Right ventricle myocardium inferior (tissue), 1 donor: ENCODE data around the gene SH2D7. TPM values are rescaled to one million over a fixed set of nuclear protein-coding genes. Genes with fewer than 3 reads are reported as not detected.

Source experiments
- ATAC-seq: fragments of 200-7000 bp; cut with Tn5 transposase; one replicate; pipeline ENCODE4 v1.9.1; 2020; ENCODE audit warnings: mild to moderate bottlenecking, moderate library complexity
- DNase-seq: peaks from one replicate; pipeline ENCODE4 v3.0.0; 2021; ENCODE audit errors: missing footprints
- intact Hi-C: fragments of 100-400 bp; cut with DNase I; formaldehyde crosslinking; loops from one replicate; pipeline ENCODE4 v1.11.0; 2022
- total RNA-seq: library from RNA; stranded (reverse); fragmentation: NEBNext Ultra II Directional; extraction: Animal tissue kit (Norgen Biotek cat#: 25700); gene quantifications from one replicate; pipeline ENCODE4 v1.2.1, GENCODE V29; 2021
- donor health status: DM: no; HTN: yes; CAD: no; lungs with severe emphysema.

The SH2D7 gene
- total RNA-seq, 1 donor from 2014 or later, result not detected

DNA sequence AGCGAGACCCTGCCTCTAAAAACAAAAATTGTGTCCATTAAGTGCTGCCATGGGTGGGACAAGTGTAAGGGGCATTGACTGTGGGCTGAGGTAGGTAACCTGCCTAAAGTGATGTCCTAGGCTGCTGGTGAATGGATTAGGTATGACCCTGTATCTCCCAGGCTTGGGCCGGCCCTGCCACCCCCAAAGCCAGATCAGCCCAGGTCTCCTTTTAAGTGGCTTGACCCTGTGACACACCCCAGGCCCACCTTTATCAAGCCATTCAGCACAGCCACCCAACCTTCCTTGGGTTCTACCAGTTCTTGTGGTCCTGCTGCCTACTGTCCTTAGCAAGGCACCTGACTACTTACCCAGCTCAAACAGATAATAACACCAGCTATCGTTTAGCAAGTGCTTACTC lies 20.2 kb downstream of the SH2D7 start:
- DNase-seq (no peak), ATAC-seq (no peak)
- intact Hi-C loops, result no loop called here

DNA sequence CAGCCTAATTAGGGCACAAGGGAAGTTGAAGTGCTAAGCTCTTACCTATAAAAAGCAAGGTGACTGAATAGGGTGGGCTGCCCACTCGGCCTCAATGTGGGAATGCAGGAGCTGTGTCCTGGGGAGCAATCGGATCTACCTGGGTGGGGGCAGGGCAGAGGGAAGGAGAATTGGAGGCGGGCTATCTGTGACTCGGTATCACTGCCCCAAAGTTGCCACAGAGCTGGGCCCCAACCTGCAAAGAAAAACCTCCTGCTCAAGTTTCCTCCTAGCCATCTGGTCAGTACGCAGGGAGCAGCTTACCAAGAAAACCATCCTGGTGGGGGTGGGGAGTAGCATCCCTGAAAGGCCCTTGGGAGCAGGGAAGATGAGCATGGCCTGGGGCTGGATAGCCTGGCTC lies 28.2 kb downstream of the SH2D7 start:
- ATAC-seq (no peak), DNase-seq (no peak)
- intact Hi-C loops, result no loop called here

DNA sequence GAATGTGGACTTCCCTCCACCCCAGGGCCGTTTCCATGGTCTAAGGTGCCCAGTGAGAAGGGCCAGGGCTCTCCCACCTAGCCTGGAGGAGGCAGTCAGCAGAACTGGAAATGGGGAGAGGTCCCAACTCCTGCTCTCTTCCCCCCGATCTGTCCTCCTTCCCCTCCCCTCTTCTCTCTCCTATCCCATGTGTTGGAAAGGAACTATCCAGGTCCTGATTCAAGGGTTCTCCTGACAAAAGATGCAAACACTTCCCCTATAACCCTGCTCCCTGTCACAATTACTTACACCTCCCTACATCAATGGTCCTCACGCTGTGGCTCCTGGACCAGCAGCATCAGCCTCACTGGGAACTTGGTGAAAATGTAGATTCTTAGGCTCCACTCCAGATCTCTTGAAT lies 32.9 kb downstream of the SH2D7 start:
- intact Hi-C loops, result no loop called here
- no peak for DNase-seq

DNA sequence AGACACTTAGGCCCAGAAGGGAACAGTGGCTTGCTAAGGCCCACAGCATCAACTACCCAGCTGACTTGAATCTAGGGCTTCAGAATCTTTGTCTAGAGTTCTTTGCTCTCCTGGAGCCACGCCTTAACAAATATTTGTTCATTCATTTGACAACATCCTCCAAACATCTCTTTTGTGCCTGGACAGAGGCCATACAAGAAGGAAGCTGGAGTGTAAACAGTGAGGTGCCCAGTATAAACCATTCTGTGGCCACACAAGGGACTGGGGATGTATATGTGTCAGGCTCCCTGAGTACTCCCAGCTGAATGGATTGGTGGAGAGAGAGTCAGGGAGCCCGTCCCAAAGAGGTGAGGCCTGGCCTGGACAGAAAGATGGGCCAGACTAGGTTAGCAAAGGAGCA lies 35.5 kb downstream of the SH2D7 start:
- no peak for DNase-seq
- intact Hi-C loops, result no loop called here
- ATAC-seq, result no peak

More for the DNA sequence above, 32.9 kb downstream of the SH2D7 start:
- ATAC-seq, result no peak

DNA sequence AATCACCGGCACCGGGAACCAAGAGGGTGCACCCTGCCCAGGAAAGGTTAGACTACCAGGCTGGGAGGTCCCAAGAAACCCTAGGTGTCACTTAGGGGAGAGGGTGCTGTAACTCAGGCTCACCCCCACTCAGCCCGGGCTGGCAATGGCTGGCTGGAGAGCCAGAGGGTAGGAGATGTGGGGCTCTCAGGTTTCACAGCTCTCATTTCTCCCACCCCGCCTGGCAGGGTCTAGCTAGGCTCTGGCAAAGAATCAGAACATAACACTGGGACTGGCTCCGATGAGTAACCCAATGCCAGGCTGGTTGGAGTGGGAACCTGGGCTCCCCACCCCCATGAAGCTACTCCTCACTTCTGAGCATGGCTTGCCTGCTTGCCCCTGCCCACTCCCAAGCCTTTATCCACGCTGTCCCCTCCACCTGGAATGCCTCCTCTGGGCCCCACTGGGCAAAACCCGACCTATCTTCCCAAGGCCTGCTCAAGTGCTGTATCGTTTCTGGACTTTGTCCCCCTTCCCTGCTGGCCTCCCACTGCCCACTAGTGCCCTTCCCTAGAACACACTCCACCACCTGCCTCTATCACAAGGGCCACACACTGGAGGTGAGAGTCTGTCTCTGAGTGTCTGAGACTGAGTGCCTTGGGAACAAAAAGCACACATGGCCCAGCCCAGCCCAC lies 36.9 kb downstream of the SH2D7 start:
- DNase-seq (no peak), ATAC-seq (no peak)
- intact Hi-C loops, result no loop called here

DNA sequence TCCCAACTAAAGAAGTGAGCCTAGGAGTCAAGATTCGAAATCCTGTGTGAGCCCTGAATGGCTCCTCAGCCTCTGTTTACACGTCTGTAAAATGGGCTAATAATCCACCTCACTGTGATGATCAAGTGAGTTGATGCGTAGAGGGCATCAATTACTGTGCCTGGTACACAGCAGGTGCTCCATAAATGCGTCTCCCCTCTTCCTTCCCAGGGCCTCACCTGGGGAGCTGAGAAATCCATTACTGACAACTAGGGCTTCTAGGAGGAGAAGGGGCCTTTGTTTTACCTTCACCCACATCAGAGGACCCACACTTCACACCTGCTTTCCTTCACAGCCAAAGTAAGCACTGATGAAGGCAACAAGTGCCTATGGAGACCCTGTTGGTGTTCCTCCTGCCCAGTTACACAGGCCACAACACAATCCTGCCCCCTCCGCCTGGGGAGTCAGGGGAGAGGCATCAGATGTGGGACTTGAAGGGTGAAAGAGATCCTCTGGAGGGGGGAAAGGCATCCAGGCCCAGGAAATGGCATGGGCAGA lies 37.5 kb downstream of the SH2D7 start:
- DNase-seq (no peak), ATAC-seq (no peak)
- intact Hi-C loops, result loop anchor here (2.0 to 5.0 kb wide), 3 partner anchors 19 to 112 kb away; partner anchors contain the start of gene IDH3A

DNA sequence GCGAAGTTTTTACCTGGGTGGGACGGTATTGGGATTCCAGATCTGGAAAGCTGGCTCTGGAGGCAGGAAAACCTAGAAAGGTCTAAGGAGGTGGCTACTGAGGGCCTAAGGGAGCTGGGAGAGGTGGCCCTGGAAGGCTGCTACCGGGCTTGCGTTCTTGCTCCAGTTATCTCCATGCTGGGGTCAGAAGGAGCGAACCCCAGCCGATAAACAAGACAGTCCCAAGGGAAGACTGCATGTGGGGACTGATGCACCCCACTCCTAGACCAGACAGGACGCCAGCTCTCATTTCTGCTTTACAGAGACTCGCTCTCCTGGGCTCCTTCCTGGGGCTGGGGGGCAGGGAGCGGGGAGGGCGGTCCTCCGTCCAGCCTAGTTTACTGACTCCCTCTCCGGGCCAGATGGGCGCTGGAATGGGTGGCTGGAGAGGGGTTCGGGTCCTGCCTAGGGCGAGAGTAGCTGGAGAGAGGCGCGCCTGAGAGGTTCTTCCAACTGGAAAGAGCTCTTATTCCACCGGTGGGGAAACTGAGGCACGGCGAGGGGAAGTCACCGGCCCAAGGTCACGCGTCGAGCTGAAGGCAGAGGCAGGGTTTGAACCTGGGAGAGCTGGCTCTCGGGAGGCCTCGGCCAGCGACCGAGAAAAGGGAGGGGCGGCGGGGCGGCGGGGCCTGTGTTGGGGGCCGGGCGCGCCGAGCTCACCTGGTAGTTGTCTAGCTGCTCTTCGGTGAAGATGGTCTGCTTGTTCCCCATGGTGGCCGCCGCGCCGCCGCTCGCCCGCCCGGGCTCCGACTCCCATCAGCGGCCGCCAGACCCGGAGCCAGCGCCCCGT lies 38.3 kb downstream of the SH2D7 start:
- ATAC-seq (no peak), DNase-seq (no peak)
- intact Hi-C loops, result loop anchor here (2.0 to 5.0 kb wide), 3 partner anchors 18 to 112 kb away; partner anchors contain the start of gene IDH3A

DNA sequence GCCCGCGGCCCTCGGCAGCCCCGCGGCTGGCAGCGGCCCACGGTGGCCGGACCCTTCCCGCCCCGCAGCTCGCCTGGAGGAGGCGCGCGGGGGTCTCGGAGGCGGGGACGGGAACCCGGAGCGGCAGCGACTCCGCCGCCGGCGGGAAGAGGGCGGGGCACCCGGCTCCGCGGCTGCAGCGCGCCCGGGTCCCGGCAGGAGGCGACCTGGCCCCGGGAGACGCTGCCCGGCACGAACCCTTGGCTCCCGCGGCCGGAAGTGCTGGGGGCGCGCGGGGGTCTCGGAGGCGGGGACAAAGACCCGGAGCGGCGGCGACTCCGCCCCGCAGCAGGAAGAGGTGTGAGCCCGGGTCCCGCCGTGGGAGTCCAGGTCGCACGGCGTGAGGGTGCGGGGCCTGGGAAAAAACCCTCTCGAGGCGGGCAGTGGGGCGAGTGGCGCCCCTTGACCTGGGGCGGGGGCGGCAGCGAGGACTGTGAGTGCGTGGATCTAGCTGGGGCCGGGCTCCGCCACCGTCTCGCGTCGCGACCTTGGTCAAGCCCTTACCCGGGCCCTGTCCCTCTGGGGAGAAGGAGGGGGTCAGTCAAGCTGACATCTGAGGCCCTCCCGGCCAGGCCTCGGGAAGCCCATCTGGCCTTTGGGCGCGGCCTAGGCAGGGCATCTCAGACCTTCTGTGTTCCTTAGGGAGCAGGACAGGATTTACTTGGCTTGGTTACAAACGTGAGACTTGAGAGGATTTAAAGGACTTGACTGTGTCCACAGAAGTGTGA lies 39.1 kb downstream of the SH2D7 start, which contains the start of gene CIB2:
Gene CIB2, minus strand, starts transcription at position 151 of the 767 bp plus-strand sequence. CDS start 230 bp downstream, outside the sequence.
- ATAC-seq, result peak; percentile 89
- intact Hi-C loops, result loop anchor here (2.0 to 5.0 kb wide), 3 partner anchors 17 to 111 kb away; partner anchors contain the start of gene IDH3A
- DNase-seq, result peak; percentile 86

DNA sequence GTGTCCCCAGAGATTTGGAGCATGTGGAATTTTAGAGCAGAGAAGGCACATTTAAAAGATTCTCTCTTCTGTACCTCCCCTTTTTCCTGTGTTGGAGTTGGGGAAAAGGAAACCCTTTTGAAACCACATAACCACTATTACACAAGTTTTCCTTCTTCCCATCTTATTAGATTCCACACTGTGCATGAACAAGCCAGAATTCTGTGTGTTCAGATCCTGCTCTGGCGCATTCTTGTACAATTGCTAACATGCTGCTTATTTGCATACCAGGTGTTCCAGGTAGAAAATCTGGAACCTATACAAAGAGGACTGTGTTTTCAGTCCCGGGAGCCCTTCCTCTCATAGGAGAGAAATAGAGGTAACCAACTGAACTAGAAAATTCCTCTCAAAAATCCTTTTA lies 41.4 kb downstream of the SH2D7 start:
- no peak for ATAC-seq
- intact Hi-C loops, result loop anchor here (5.0 kb wide), 2 partner anchors 44 to 108 kb away; no protein-coding TSS in a partner anchor

DNA sequence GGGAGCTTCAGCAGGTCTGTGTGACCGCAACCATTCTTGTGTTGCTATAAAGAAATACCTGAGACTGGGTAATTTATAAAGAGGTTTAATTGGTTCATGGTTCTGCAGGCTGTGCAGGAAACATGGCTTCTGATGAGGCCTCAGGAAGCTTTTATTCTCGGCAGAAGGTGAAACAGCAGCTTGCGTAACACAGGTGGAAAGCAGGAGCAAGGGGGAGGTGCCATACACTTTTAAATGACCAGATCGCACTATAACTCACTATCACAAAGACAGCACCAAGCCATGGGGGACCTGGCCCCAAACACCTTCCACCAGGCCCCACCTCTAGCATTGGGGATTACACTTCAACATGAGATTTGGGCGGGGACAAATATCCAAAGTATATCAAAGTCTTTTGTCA lies 47.2 kb downstream of the SH2D7 start:
- ATAC-seq (no peak), DNase-seq (no peak)
- intact Hi-C loops, result no loop called here

More for the DNA sequence above, 41.4 kb downstream of the SH2D7 start:
- no peak for DNase-seq

DNA sequence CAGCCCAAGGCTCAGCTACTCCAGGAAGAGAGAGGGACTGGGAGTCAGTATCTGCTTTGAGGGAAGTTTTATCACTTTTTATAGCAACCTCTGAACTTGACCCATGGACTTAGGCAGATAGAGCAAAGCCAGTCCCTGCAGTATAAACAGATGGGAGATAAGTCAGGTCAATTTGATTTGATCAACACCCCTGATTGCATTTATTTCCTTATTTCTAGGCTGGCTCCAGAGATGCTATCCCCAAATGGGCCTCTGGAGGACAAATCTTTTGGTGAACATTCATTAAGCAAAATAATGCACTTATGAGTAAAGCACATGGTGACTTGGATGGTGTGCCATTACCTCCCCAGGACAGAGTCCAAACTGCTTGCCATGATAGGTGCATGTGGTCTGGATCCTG lies 47.9 kb downstream of the SH2D7 start:
- intact Hi-C loops, result no loop called here
- DNase-seq (no peak), ATAC-seq (no peak)

DNA sequence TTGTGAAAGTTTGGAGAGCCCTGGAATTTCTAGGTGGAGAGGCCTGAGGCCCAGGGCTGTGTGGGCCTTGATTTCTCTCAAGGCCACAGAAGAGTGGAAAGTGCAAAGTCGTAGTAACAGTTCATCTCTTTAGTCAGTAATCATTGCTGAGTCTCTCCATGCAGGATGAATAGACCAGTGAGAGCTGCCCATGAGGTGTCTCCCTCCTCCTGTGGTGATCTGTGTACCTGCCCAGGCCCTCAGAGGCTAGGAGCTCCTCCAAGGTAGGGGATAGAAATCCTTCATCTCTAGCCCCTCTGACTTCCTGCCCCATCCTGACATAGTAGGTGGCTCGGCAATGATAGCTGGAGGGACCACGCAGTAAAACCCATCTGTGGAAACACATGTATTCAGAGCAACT lies 50.0 kb downstream of the SH2D7 start:
- DNase-seq (no peak), ATAC-seq (no peak)
- intact Hi-C loops, result no loop called here

DNA sequence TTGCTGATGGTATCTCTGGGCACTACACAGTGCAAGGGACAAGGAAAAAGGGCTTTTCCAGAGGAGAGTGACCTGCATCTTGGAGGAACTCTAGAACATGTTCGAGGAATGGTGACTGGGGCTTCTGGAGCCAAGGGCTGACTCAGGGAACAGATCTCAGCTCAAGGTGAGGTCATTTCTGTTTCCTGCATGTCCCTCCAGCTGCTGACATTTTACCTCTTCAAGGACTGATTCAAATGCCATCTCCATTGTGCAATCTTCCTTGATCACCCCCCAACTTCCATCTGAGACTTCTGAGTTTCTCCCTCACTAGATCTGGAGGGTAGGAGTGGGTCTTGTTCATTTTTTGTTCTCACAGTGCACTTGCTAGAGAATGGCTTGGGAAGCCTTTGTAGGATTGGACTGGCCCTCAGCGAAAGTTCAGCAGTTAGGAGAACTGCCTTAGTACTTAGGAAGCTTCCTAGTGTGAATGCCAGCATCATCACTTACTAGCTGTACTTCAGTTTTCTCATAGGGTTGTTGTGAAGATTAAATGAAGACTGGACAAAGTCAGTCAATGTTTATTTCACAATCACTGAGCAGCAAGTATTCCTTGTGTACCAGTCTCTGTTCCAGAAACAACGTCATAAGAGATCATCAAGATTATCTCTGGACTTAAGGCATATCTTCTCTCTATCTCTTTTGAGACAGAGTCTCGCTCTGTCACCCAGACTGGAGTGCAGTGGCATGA lies 54.2 kb downstream of the SH2D7 start:
- no peak for ATAC-seq

DNA sequence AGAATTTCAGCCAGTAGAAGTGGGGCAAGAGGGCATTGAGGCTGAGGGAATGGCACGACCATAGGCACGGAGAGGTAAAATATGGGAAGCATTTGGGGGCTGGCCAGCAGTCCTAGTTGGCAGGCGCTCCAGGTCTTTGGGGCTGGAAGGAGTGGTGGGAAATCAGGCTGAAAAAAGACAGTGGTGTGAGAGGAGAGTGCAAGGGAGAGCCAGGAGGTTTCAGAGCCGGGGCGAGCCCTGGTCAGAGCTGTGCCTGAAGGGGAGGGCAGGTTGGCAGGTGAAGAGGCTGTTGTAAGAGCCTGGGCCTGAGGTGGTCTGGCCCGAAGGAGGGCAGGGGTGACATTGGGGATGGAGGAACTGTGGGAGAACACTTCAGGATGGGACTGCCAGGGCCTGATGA lies 55.2 kb downstream of the SH2D7 start:
- no peak for DNase-seq
- intact Hi-C loops, result no loop called here
- no peak for ATAC-seq

More for the DNA sequence above, 54.2 kb downstream of the SH2D7 start:
- intact Hi-C loops, result no loop called here
- DNase-seq, result no peak

DNA sequence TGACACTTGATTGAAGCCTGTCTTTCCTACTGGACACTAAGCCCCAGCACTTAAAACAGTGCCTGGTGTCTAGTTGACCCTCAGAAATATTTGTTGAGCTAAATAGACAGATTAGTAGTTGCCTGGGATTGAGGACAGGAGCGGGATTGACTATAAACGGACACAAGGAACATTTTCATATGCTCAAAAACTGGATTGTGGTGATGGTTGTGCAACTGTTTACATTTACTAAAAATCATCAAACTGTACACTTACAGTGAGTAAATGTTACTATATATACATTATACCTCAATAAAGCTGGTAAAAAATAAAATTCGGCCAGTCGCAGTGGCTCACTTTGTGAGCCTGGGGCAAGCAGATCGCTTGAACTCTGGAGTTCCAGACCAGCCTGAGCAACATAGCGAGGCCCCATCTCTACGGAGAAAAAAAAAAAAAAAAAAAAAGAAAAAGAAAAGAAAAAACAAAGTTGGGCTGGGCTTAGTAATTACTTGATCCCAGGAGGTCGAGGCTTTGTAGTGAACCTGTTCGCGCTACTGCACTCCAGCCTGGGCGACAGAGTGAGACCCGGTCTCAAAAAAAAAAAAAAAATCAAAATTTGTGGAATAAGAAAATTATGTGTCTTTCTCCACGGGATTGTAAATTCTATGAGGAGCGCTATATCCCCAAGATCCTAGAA lies 56.2 kb downstream of the SH2D7 start:
- no peak for DNase-seq
- ATAC-seq, result no peak
- intact Hi-C loops, result loop anchor here (2.0 kb wide), 1 partner anchor 18 kb away; the partner anchor contains the start of gene CIB2

DNA sequence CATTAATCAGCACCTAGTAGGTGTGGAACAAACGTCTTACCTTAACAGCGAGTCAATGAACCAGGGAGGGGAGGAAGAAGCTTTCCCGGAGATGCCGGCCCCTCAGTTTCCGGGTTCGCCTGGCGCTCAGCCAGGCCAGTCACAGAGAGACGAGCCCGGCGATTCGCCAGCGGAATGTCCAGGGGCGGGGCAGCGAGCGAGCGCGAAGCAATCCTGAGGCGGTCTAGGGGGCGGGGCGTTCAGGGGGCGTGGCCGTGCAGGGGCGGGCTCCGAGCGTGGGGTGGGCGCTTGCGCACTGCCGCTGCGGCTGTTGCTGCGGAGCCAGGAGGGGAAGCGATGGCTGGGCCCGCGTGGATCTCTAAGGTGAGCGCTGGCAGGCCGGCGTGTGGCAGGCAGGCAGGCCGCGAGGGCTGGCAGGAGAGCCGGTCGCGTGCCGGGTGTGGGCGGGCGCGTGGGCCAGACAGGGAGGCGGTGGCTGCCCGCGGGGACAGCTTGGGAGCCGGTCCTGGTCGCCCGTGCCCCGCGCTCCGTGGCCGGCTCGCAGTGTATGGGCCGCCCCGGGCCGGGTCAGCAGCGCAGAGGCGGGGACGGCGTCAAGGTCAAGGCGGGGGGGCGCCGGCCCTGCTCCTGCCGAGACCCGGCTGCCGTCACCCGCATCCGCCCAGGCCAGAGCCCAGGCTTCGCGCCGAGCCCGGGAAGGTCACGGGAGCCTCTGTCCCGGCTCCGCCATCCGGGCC lies 56.9 kb downstream of the SH2D7 start, which contains the start of gene IDH3A:
Gene IDH3A, plus strand, starts transcription at position 295 of the 737 bp plus-strand sequence. Its CDS starts 42 bp downstream, at position 337.
- peak; percentile 98 for ATAC-seq
- intact Hi-C loops, result loop anchor here (2.0 kb wide), 1 partner anchor 18 kb away; the partner anchor contains the start of gene CIB2
- peak; percentile 100 for DNase-seq
